NCI-H146 treated with DMSO at 0.1 percent for 48 hours (cell line): ENCODE measurements around the gene FADS1.

Source experiments
- DNase-seq: peaks from one replicate; lab custom pipeline; 2025; ENCODE audit not compliant: unreplicated experiment; lab: John Stamatoyannopoulos, UW

Gene FADS1

GRCh38 chr11:61816736-61817455, at the start of gene FADS1:
Gene FADS1, minus strand, starts transcription at chr11:61817003. Its CDS starts 74 bp downstream, at chr11:61816929.
- DNase-seq = peak; percentile 91

GRCh38 chr11:61866231-61866957, 49.6 kb upstream of the FADS1 start:
- DNase-seq = no peak

DNA sequence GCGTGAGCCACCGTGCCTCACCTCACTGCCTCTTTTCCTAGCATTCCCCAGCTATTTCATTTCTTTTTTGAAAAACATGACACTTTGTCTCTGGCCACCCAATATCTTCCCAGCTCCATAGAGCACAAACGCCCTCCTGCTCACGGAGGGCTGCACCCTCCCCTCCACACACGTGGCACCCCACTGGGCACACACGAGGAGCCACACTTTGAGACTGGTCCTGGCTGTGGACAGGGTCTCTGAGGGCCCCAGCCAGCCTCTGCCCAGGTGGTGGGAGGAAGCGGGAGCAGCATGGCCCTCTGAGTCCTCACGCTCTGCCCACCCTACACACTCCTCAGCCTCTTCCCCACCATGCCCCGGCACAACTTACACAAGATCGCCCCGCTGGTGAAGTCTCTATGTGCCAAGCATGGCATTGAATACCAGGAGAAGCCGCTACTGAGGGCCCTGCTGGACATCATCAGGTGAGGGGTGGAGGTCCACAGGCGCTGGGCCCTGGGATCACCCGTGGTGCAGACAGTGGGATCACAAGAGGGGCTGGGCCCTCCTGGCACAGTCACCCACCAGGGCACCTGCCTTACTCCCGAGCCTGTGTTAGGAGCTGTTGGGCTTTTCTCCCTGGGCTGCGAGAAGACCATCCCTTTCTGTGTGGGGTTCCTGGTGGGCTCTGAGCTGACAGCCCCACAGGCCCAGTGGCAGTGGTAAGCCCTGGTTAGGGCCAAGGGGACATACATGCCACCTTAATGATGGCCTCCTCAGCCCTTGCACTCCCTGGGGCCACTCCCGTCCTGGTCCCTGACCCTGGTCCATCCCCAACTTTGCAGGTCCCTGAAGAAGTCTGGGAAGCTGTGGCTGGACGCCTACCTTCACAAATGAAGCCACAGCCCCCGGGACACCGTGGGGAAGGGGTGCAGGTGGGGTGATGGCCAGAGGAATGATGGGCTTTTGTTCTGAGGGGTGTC, 48.3 kb upstream of the FADS1 start:
- DNase-seq = no peak

DNA sequence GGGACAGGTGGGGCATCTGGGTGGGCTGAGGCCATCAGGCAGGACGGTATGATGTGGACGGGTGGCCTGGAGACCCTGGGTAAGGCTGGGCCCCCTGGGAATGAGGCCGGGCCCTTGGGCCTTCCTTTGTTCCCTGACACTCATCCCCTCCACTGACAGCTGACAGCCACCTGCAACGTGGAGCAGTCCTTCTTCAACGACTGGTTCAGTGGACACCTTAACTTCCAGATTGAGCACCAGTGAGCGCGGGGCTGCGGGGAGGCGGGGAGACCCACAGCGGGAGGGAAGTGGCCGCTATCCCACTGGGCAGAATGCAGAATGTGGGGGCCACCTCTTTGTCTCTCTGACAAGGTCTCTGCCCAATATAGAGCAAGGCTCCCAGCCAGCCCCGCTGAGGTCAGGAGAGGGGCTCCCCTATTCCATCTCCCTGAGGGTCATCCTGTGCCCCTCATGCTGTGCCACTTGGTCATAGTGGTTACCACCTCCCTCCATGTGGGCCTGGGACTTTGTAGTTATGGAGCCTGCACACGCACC, 46.8 kb upstream of the FADS1 start:
- no peak for DNase-seq

DNA sequence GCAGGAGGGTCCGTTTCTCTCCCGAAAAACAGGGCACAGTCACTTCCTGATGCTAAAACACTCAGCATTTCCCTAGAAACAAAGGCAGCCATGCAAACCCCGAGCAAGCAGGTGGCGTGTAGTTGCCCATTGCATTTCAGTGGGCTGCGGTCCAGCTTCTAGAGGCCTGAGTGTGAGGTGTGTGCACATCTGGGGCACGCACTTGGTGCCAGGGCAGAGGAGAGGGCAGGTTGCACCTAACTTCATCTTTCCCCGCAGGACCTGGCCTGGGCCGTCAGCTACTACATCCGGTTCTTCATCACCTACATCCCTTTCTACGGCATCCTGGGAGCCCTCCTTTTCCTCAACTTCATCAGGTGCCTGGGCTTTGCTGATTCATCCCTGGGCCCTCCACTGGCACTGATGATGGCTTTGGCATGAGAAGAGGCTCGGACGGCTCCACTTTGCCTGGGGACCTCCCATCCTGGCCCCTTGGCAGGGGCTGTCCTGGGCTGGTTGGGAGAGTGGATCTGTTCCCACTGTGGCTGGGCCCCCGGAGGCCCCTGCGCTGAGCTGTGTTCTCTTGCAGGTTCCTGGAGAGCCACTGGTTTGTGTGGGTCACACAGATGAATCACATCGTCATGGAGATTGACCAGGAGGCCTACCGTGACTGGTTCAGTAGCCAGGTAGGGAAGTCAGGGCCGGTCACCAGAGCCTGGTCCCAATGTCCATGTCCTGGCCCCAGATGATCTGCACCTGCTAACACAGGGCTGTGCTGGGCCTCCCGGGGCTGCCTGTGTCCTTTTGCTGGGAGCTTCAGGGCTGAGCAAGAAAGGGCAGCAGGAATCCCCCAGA, 46.1 kb upstream of the FADS1 start:
- DNase-seq = no peak

DNA sequence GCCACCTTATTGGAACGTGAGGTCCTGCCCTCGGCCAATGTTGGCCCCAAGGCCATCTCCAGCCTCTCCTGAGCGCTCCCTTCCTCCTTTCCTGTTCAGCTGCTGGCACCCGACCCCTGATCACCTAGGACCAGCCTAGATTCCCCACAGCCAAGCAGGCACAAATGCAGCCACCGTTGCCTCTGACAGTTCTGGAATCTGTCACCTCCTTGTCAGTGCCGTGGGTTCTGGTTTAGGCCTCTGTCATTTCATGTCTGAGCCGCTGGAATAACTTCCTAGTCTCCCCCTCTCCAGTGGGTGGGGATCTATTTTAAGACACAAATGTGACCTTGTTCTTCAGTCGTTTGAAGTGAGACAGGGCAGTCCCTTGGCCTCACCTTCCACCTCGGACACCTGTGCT, 44.8 kb upstream of the FADS1 start:
- no peak for DNase-seq

- DNase-seq = no peak
These were observed 43.5 kb upstream of the FADS1 start for GRCh38 chr11:61860054-61860903.

GRCh38 chr11:61855939-61856680, 39.3 kb upstream of the FADS1 start:
- no peak for DNase-seq

DNA sequence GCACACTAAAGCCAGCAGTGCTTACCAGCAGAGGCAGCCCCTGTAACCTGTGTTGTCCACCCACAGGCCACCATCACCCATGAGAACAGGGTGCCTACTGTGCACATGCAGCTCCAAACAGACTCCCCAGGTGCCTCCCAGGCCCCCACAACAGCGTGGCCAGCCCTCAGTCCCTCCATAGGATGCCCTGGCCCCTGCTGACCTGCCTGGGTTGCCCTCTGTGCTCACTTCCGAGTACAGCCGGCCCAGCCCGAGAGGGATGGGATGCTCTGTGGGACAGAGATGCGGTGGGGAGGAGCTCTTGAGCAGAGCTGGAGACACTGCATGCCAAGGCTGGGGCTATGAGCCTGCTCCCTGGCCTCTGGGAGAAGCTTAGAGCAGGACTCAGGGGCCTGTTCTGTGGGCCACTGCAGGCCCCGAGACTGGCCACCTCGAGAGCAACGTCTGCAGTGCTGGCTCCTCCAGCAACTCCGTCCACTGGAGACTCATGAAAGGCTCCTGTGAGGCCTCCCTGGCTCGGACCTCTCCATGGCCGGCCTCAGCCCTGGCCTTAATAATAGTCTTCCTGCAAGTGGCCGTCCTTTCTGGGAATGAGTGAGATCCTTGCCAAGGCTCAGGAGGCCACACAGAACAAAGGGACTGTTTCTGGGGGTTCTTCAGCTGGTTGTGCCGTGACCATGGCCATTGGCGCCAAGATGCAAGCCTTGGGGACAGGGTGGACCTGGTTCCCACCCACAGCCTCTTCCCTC, 38.3 kb upstream of the FADS1 start:
- DNase-seq = no peak

DNA sequence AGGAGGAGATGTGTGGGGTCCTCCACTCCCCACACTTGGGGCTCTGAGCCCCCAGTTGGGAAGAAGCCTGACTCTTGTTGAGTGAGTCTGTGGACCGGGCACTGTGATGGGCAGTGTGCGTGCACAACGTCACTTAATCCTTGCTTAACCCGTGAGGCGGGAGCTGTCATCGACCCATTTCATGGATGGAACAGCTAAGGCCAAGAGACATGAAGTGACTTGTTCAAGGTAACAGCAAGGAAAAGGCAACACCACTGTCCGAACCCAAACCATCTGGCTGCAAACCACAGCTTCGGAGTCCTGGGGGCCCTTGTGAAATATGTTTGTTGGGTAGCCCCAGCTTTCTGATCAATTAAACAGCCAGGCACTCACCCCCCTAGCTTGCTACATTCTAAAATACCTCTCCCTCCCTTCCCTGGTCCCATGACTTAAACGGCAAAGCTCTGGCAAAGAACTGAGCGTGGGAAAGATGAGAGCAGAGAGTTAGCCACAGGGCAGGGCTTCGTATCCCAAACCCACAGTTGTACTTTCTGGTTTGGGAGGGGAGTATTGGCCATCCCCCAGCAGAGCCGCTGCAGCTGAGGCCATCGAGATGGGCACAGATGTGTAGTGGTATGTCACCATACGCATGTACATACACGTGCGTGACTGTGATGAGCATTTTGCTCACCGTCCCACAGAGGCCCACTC, 37.5 kb upstream of the FADS1 start:
- DNase-seq = no peak

DNA sequence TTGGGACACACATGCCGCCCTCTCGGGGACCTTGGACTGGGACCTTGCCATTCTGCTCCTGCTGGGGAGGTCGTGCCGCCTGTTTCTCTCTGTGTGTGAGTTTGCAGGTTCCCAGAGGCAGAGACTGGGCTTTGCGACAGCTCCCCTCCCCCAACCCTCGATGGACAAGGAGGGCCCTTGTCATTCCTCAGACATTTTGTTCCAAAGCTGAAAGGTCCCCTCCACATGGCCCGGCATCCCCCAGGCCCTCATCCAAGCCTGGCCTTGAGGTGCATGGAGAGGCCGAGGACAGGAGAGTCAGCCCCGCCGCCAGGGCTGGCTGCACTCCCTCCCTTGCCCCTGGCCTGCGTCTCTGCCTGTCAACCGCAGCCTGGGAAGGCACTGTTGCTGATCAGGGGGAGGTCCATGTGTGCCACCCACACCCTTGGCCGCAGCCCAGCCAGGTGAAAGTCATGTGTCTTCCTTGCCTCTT, 36.9 kb upstream of the FADS1 start:
- DNase-seq = no peak

GRCh38 chr11:61851900-61852295, 35.1 kb upstream of the FADS1 start:
- DNase-seq = no peak

GRCh38 chr11:61851113-61851899, 34.5 kb upstream of the FADS1 start:
- no peak for DNase-seq

DNA sequence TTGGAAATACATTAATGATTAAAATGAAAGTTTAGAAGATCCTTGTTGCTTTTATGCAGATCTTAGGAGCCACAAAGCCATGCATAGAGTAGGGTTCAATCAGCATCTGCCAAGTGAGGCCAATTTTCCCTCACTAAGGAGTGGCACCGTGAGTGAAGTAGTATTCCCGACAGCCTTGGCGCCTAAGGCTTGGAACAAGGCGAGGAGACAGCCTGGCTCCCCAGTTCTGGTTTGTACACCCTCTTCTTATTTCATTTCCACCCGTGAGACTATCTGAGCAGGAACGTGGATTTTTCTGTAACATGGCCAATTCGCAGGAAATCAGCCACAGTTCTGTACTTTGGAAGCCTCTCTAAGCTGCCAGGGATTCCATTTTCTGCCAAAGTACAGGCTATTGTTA, 33.9 kb upstream of the FADS1 start:
- no peak for DNase-seq

GRCh38 chr11:61848631-61849030, 31.8 kb upstream of the FADS1 start:
- DNase-seq = no peak

- no peak for DNase-seq
These were observed 31.2 kb upstream of the FADS1 start for GRCh38 chr11:61847914-61848581.
